HG02642 (cell line): Measurements from ENCODE around the gene LRRFIP1.
"Not testable (repeated sequence)": the region's sequence is repeated elsewhere in the genome, so short reads cannot be mapped to it uniquely, and the experiment has no call there.

Experiments
- ATAC-seq: cut with Tn5 transposase; IDR thresholded peaks from one replicate; pipeline ENCODE4 v1.9.1; 2021; ENCODE audit warnings: mild to moderate bottlenecking; ENCODE audit not compliant: unreplicated experiment, poor library complexity

Gene LRRFIP1, protein sequence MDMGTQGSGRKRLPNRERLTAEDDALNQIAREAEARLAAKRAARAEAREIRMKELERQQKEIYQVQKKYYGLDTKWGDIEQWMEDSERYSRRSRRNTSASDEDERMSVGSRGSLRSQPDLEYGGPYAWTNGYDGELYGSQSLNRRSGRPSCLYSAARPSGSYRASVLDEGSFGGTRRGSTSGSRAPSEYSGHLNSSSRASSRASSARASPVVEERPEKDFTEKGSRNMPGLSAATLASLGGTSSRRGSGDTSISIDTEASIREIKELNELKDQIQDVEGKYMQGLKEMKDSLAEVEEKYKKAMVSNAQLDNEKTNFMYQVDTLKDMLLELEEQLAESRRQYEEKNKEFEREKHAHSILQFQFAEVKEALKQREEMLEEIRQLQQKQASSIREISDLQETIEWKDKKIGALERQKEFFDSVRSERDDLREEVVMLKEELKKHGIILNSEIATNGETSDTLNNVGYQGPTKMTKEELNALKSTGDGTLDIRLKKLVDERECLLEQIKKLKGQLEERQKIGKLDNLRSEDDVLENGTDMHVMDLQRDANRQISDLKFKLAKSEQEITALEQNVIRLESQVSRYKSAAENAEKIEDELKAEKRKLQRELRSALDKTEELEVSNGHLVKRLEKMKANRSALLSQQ

DNA sequence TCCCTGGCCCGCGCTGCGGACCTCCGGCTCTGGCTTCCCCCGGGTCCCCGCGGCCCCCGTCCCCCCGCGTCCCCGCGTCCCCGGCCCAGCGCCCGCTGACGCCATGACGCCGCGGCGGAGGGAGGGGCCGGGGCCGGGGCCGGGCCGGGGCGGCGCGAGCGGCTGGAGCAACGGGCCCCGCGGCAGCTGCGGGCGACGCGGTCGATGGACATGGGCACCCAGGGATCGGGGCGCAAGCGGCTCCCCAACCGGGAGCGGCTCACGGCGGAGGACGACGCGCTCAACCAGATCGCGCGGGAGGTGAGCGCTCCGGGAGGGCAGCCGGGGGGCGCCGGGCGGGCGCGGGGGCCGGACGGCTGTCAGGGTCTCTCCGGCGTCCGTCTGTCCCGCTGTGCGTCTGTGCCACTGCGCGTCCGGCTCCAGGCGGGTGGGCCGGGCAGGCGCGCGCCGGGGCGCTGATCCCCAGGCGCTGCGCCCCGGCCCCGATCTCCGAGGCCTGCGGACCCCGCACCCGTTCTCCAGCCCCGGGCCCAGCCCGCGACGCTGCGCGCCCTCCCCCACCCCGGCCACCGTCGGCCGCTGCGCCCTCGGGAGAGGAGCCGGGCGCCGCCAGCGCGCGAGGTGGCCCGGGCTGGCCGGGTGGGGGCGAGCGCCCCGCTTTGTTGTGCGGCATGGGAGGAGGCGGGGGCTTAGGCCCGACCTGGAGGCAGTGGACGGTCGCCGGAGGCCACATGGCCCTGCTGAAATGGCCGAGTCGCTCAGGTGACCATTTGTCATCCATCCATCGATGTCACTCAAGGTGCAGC is at the start of gene LRRFIP1:
Gene LRRFIP1, plus strand, starts transcription at position 147 of the 806 bp plus-strand sequence. Its CDS starts 58 bp downstream, at position 205.
- no peak for ATAC-seq

DNA sequence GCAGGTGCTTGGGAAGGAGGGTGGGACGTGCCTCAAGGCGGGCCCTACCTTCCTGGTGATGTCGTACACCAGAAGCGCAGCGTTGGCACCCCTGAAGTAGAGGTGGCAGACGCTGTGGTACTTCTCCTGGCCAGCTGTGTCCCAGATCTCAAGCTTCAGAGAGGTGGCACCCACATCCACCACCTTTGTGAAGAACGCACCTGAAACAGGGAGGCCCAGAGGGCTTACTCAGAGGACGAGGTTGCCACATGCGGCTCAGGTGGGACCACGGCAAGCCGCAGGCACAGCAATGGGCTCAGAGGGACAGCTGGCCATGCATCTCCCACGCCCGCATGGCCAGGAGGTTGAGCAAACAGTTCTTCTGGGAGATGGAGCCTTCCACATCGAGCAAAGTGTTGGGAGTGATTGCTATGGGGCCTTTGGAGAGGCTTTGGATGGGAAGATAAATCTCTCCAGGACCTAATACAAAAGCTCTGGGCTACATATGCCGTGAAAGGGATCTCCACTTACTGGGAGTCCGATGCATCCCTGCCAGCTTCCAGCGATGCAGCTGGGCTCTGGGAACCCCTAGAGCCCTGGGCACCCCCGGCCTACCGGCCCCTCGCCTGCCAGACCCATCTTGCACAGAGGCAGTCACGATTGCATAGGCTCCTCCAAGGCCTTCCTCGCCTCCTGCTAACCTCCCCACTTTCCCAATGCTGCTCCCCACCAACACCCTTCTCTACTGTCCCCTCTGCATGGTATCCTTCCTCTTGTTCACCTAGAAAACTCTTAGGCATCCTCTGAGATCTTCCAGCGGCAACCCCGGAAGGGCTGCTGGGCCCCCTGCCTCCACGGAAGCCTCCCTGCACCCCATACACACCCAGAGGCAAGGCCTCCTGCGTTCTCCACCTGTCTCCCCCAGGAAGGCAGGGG is 49.2 kb upstream of the LRRFIP1 start:
- no peak for ATAC-seq

DNA sequence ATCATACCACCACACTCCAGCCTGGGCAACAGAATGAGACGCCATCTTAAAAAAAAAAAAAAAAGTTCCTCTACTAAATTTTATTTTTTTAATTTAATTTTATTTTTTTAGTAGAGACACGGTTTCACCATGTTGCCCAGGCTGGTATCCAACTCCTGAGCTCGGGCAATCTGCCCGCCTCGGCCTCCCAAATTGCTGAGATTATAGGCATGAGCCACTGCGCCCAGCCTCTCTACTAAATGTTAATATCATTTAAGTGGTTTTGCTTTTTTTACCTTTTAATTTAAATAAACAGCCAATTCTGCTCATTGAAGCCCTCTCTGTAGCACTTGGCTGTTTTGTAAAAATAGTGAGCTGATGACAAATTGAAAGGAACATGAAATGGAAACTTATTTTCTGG is 46.1 kb upstream of the LRRFIP1 start:
- no peak for ATAC-seq

DNA sequence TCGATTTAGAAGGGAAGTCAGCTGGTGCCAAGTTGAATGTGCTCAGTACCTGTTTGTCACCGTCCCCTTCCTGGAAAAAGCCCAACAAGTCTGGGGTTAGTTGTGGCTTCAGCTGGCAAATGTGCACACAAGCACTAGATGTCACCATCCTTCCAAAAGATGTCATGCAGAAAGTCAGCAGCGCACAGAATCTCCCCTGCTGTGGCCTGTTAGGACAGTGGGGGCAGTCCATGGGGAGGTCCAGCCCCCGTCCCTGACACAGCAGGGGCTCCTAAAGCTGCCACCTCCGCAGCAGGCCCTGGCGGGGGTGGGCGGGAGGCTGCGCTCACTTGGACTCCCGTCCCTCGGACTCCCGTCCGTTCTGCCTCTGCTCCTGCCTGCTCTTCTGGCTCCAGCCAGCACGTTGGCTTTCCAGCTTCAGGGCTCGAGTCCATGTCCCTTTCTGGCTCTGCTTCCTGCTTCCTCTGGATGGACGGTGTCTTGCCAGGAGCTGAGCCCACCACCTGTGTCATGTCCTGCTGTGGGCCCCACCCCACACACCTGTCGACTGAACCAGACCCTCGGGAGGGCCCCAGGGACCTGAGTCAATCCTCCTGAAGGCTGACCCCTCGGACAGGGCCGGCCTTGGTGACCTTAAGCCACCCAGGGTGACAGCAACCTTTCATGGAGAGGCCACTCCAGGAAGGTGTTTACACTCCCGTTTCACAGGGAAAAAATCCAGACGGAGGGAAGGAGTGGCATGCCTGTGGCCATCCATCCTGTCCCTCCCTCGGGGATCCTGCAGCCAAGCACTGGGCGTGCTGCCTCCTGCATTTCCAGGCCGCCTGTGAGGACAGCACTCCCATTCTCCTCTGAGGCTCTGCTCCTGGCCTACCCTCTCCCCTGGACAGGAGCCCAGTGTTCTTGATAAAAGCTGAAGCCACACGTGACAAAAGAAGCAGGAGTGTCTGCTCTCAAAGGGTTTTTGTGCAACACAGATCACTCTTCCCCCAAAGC is 45.3 kb upstream of the LRRFIP1 start:
- ATAC-seq, result no peak

DNA sequence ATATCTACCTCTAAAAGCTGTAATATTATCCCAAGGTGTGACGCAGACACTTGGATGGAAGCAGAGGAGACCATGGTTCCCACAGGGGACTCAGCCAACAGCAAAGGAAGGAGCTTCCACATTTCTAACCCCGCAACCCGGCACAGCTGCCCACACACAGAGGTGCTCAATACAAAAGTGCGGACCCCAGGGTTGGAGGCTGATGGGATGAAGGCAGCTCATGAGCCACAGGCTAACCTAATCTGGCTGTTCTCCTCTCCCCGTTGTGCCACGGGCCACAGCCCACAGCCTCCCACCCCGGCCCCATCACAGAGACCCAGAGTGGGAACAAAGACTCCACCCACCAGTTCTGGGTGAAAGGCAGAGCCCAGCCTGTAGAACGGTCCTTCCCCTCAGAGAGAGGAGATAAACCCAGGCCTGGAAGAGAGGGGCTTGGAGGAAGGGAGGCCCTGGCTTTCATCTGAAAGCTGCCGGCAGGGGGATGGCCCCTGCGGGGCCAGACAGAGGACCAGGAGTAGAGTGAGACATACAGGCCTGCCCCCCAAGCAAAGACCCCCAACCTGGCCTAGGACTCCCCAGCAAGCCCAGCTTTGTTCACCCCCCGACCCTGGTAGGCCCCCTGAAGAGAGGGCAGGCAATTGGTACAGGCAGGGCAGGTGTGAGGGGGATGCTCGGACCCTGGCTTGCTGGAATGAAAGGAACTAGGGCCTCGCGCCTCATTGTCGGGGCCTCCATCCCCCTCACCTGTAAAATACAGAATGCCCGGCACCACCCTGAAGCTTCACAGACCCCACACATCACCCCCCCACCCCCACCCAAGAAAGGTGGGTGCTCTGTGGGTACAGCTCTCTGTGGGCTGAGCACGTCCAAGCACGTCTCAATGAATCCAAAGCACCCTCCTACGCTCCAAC is 43.7 kb upstream of the LRRFIP1 start:
- ATAC-seq, result no peak

DNA sequence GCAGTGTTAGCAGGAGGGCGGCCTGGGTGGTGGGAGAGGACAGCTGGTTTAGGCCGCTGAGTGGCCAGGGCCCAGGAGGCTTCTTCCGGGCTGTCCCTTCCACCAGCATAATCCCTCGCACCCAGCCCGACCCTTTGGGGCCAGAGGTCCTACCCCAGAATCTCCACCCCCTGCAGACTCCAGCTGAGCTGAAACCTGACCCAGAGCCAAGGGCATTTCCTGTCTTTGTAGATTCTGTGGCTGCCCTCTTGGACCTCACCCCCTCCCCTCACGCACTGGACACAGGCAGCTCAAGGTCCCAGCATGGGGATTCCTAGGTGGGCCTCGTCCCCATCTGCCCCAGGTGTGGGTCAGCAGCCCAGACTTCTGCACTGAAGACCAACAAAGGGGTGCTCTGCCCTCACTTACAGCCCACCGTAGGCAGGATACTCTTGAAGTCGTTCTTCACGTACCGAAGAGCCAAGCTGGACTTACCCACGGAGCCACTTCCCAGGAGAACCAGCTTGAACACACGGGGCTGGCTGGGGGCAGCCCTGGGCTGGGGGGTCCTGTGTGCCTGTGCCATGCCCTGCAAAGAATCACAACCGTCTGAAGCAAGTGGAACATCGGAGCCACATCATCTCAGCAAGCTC is 41.7 kb upstream of the LRRFIP1 start:
- no peak for ATAC-seq

DNA sequence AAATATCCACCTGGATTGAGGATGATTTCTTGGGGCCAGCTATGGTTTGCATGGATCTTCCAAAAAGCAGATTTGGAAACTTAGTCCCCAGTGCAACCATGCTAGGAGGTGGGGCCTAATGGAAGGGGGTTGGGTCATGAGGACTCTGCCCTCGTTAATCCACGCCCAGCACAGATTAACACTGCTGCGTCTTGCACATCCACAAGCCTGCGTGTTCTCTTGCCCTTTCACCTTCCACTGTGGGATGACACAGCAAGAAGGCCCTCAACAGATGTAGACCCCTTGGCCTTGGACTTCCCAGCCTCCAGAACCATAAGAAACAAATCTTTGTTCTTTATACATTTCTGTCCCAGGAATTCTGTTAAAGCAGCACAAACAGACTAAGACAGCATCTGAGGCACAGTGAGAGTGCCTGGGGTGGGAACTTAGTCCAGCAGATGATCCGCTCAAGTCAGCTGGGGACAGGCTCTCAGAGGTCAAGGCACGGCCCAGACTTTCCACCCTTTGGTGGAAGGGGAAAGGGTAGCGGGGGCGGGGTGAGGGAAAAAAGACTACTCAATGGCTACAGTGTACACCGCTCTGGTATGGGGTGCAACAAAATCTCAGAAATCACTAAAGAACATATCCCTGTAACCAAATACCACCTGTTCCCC is 39.2 kb upstream of the LRRFIP1 start:
- ATAC-seq, result no peak

DNA sequence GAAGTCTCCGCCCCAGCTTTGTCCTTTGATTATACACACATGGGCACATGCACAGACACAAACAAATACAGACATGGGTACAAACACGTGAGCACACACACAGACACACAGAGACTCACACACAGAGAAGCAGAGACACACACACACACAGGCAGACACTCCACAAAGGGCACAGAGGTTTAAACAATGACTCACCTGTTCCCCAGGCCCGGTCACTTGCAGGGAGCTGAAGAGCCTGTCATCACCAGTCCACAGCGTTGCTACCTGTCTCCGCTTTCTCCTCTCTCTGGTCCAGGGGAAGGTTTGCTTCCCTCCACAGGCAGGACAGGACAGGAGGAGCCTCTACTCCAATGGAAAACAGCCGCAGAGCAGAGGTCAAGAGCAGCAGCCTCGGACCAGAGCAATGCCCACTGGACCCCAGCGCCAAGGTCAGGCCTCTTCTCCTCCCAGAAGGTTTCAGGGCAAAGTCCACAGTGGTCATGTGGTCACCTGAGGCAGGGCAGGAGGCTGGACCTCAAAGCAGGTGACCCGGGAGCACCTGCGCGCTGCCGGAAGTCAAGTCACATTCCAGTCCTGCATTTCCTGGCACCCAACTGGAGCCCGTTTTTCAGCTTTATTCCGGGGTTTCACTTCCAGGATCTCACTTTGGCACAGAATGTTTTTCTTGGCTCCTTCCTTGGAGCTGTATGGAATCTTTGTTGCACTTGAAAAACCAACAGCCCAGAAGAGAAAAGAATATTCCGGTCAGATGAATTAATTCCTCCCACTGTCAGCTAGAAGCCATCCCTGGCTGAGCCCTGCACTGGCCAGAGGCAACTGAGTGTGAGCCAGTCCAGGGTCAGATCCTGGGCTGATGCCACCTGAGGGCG is 36.9 kb upstream of the LRRFIP1 start, which contains the start of gene RAB17:
Gene RAB17, minus strand, starts transcription at position 463 of the 869 bp plus-strand sequence. CDS start 4,580 bp downstream, outside the sequence.
- ATAC-seq, result no peak

DNA sequence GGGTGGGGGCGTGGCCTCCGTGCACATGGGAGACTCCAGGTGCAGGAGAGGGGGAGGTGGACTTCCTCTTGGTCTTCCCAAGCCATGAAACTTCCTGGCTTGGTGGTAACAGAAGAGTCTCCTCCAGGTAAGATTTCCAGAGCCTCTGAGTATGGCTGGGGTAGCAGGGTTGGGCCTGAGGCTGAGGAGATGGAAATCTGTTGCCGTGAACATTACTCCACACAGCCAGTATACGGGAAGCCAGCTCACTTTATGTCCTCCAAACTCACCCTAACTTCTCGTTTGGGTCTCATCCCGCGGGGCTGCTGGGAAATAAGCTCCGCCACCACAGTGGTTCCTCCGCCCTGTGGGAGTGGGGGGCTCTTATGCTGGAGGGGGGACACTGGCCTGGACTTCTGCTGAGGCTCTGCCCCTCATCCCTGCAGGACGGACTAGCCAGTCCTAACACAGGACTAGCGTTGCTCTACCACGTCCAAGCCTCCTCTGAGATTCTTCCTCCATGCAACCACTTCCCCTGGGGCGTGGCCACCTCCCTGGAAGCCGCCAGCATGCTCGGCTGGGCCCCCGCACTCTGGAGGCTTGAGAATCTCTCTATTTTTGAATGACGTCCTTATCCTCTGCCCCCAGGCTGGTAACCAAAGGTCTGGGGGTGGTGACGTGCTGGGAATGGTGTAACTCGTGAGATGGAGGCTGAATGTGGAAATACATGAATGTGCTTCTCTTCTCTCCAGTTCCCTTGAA is 36.1 kb upstream of the LRRFIP1 start:
- ATAC-seq, result no peak

DNA sequence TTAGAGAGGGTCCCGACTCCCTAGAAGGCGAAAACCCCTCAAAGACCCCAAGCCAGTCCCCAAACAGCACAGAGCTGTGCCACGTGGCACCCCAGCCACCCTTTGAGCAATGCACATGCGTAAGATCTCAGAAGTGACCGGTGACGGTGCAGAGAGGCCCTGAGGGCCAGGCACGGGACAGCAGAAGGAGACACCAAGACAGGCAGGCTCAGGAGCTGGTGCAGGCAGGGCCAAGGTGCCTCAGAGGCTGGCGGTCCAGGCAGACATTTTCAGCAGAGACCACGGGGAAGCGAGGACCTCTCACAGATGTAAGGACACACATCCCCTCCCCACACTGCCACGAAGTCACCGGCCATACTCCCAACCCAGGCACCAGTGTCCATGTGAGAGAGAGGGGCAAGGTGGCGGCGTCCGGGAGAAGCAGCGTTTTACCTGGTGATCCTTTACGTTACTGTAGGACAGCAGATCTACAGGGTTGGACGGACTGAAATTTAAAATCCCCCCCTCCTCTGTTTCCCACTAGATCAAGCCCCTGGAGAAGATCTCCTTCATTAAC is 34.9 kb upstream of the LRRFIP1 start:
- no peak for ATAC-seq

DNA sequence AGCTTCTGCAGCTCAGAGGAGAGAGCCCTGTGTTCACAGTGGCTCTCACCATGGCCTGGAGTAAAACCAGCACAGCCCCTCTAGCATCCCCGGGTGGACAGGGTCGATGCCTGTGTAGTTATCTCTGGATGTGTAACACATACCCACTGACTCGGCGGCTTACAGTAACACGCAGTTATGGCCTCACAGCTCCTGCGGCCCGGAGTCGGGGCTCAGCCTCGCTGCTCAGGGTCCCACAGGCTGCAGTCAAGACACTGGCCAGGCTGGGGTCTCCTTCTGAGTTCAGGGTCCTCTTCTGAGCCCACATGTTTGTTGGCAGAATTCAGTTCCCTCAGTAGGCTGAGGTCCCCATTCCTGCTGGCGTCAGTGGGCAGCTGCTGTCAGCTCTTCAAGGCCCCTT is 34.4 kb upstream of the LRRFIP1 start:
- ATAC-seq, result no peak

DNA sequence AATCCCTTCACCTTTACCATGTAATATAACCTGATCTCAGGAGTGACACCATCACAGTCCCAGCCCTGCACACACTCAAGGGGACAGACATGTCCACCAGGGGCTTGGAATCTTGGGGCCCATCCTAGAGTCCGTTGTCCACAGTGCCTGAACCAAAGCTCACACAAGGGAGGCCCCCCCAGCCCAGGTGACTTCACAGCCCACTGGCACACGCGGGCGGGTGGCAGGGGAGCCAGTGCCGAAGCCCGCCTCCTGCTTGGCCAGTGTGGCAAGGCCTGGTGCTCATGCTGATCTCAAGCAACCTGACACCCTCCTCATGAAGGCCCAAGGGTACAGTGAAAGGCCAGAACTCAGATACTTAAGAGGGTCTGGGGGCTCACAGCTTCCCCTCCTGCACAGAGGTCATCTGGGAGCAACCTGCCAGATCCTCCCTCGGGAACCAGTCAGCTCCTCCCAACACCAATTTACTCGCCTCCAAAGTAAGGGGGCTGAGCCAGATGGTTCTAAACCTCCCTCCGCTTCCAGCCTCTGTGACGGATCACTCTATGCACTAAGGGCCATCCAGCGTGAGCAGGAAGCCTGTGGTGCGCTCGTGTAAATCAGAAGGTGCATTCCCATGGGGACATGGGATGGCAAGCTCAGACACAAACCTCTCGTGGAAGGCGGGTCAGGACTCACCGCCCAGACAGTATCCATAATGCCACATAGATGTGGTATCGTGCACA is 33.6 kb upstream of the LRRFIP1 start:
- no peak for ATAC-seq

DNA sequence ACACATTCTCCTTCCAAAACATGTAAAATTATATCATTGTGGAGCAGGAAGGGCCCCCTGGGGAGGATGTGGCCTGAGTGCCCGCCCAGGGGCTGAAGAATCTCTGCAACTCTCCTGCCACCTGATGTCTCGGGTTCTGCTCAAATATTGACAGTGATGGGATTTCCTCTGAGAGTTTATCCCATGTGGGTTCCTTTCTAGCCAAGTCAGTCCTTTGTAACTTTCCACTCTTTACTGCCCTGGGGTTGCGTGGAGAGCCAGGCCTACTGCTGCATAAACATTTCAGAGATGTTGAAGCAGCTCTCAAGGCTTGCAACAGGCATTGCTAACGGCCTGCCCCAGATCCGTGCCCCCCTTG is 32.9 kb upstream of the LRRFIP1 start:
- no peak for ATAC-seq

DNA sequence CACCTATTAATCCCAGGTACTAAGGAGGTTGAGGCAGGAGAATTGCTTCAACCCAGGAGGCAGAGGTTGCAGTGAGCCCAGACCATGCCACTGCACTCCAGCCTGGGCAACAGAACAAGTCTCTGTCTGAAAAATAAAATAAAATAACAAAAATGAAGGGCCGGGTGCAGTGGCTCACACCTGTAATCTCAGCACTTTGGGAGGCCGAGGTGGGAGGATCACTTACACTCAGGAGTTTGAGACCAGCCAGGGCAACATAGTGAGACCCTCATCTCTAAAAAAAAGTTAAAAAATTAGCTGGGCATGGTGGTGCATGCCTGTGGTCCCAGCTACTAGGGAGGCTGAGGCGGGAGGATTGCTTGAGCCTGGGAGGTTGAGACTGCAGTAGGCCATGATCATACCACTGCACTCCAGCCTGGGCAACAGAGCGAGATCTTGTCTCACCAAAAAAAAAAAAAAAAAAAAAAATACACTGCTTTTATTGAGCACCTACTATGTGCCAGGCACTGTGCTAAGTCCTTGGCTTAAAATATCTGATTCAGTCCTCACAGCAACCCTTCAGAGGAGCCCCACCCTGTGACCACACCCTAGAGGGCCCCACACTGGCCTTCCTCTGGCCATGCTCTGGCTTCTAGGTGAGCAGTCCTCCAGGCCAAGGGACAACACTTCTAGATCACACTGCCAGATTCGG is 31.4 kb upstream of the LRRFIP1 start:
- ATAC-seq, result not testable (repeated sequence)
